GM12878 (cell line): ENCODE measurements around the gene CHAC1. TPM values are rescaled to one million over a fixed set of nuclear protein-coding genes. Genes with fewer than 3 reads are reported as not detected.

Experiments used
- ATAC-seq: fragments of 200-7000 bp; cut with Tn5 transposase; 3 replicates; pipeline ENCODE4 v1.9.1; 2020; ENCODE audit warnings: mild to moderate bottlenecking, moderate library complexity
- BruUV-seq: library from RNA; stranded (reverse); fragments of 400-500 nt; replicated peaks from 2 replicates; lab custom pipeline; 2021; lab: Mats Ljungman, UMichigan
- CTCF ChIA-PET: fragments of 300-600 bp; sonication (Branson Sonifier 250); formaldehyde crosslinking; extraction: SDS; loops from one replicate; lab custom pipeline; 2021; ENCODE audit warnings: inconsistent platforms; lab: Yijun Ruan, JAX
- POLR2A ChIA-PET: fragments of 350-600 bp; formaldehyde crosslinking; extraction: SDS; loops from one replicate; lab custom pipeline; 2021; ENCODE audit warnings: inconsistent platforms; lab: Charles Lee
- RAD21 ChIA-PET: fragments of 300-600 bp; sonication (Branson Sonifier 250); formaldehyde crosslinking; loops from one replicate; lab custom pipeline; 2023; ENCODE audit warnings: antibody characterized with exemption; ENCODE audit not compliant: unreplicated experiment; lab: Charles Lee
- SMC1A ChIA-PET: fragments of 300-600 bp; sonication (Branson Sonifier 250); formaldehyde crosslinking; loops from one replicate; lab custom pipeline; 2023; ENCODE audit not compliant: unreplicated experiment, uncharacterized antibody; lab: Charles Lee
- DNase-seq: peaks from one replicate; pipeline ENCODE4 v3.0.0-alpha.2; 2011; ENCODE audit warnings: low read depth, low spot score
- FAIRE-seq: peaks from 3 replicates; lab custom pipeline; 2011; peaks lifted over from hg19 to GRCh38; lab: Jason Lieb, UNC
- H2AFZ ChIP-seq: 2 replicates; pipeline ENCODE4 v1.6.0; 2011; ENCODE audit warnings: low read depth, low read length, control low read depth; ENCODE audit not compliant: control insufficient read depth
- H3K27ac ChIP-seq: 2 replicates; pipeline ENCODE4 v1.5.1; 2011; ENCODE audit warnings: control low read depth; ENCODE audit not compliant: control insufficient read depth, insufficient read depth
- H3K27me3 ChIP-seq, 2 experiments: replicated peaks in 1 of 2; 2 replicates each; pipeline versions ENCODE4 v1.6.0 to v1.6.1; 2011; ENCODE audit warnings: low read length in 1 of 2; ENCODE audit not compliant: control insufficient read depth in 2 of 2, insufficient read depth in 2 of 2
- H3K36me3 ChIP-seq, 2 experiments: 2 replicates each; pipeline ENCODE4 v1.5.1; 2011; ENCODE audit warnings: low read length in 1 of 2; ENCODE audit not compliant: control insufficient read depth in 2 of 2, insufficient read depth in 2 of 2
- H3K4me1 ChIP-seq: 2 replicates; pipeline ENCODE4 v1.6.1; 2011; ENCODE audit warnings: mild to moderate bottlenecking, low read length, moderate library complexity, mixed read lengths; ENCODE audit not compliant: control insufficient read depth, insufficient read depth
- H3K4me2 ChIP-seq: 2 replicates; pipeline ENCODE4 v1.6.0; 2011; ENCODE audit warnings: control low read depth; ENCODE audit not compliant: control insufficient read depth, insufficient read depth
- H3K4me3 ChIP-seq: fragments of 200-600 bp; sonication (generic); 2 replicates; pipeline ENCODE4 v1.5.1; 2016
- H3K79me2 ChIP-seq: 2 replicates; pipeline ENCODE4 v1.6.0; 2011; ENCODE audit warnings: low read length; ENCODE audit not compliant: control insufficient read depth, insufficient read depth
- H3K9ac ChIP-seq: 2 replicates; pipeline ENCODE4 v1.8.0; 2011; ENCODE audit warnings: low read length, control low read depth, mixed read lengths; ENCODE audit not compliant: control insufficient read depth, insufficient read depth
- H3K9me3 ChIP-seq: replicated peaks from 3 replicates; pipeline ENCODE4 v1.5.1; 2011; ENCODE audit warnings: mild to moderate bottlenecking, low read length; ENCODE audit not compliant: control insufficient read depth, insufficient read depth
- H4K20me1 ChIP-seq: 2 replicates; pipeline ENCODE4 v1.6.0; 2011; ENCODE audit not compliant: control insufficient read depth, insufficient read depth
- ASH2L ChIP-seq: fragments of 300-600, 200-600 bp; sonication (generic); IDR thresholded peaks from 2 replicates; pipeline ENCODE4 v1.6.1; 2017; ENCODE audit warnings: low read depth, mild to moderate bottlenecking, borderline replicate concordance
- BMI1 ChIP-seq: fragments of 450-650 bp; IDR thresholded peaks from 2 replicates; pipeline ENCODE4 v1.6.1; 2016; ENCODE audit warnings: mild to moderate bottlenecking, moderate library complexity, borderline replicate concordance
- FOXK2 ChIP-seq: fragments of 450-650 bp; IDR thresholded peaks from 2 replicates; pipeline ENCODE4 v1.6.1; 2017; ENCODE audit warnings: mild to moderate bottlenecking, moderate library complexity
- HCFC1 ChIP-seq: fragments of 150-350 bp; IDR thresholded peaks from 2 replicates; pipeline ENCODE4 v1.6.1; 2014; ENCODE audit warnings: low read length
- MTA3 ChIP-seq: IDR thresholded peaks from 2 replicates; pipeline ENCODE4 v1.6.1; 2012; ENCODE audit warnings: low read length, inconsistent platforms, borderline replicate concordance
- MYB ChIP-seq: fragments of 150-350 bp; IDR thresholded peaks from 2 replicates; pipeline ENCODE4 v1.6.1; 2014; ENCODE audit warnings: mild to moderate bottlenecking, low read depth, low read length, borderline replicate concordance
- NFIC ChIP-seq: IDR thresholded peaks from 2 replicates; pipeline ENCODE4 v1.6.1; 2012; ENCODE audit warnings: low read depth, mild to moderate bottlenecking, inconsistent platforms, low read length, moderate library complexity
- NFXL1 ChIP-seq: fragments of 450-650 bp; IDR thresholded peaks from 2 replicates; pipeline ENCODE4 v1.6.1; 2017; ENCODE audit warnings: antibody characterized with exemption, mild to moderate bottlenecking, borderline replicate concordance
- SMAD5 ChIP-seq: IDR thresholded peaks from 2 replicates; pipeline ENCODE4 v1.6.1; 2016; ENCODE audit warnings: antibody characterized with exemption, low read depth
- YY1 ChIP-seq: IDR thresholded peaks from 2 replicates; pipeline ENCODE4 v1.6.1; 2011; ENCODE audit warnings: low read depth, mild to moderate bottlenecking, low read length
- ZZZ3 ChIP-seq: IDR thresholded peaks from 2 replicates; pipeline ENCODE4 v1.6.1; 2011; ENCODE audit warnings: low read depth; ENCODE audit not compliant: control insufficient read depth, insufficient read length
- WGBS: methylation state at CpG from one replicate; pipeline ENCODE4 v1.1.6; 2016; ENCODE audit warnings: low lambda C conversion rate; ENCODE audit not compliant: insufficient replicate concordance, insufficient coverage; ENCODE audit errors: missing lambda C conversion rate; 5-methylcytosine and 5-hydroxymethylcytosine counted together
- in situ Hi-C: fragments of 300-500 bp; cut with MboI; formaldehyde crosslinking; loops from 9 replicates; pipeline ENCODE4 v1.14.3; 2018; ENCODE audit warnings: mixed read lengths
- intact Hi-C: fragments of 100-400 bp; cut with micrococcal nuclease; formaldehyde crosslinking; loops from one replicate; pipeline ENCODE4 v1.14.2; 2022; ENCODE audit not compliant: unreplicated experiment
- polyA plus RNA-seq, 11 experiments: library from polyadenylated mRNA; depleted of rRNA in 4 of 11; unstranded in 6 of 11; stranded (reverse) in 5 of 11; fragments of >200 nt; fragmentation: Nextera tagmentation in 4 of 11; fragmentation: Illumina TruSeq in 1 of 11; extraction: Ambion mirVana in 4 of 11; extraction: Trizol in 1 of 11; gene quantifications; 1 replicate in 1 of 11; 2 replicates in 10 of 11; pipeline versions ENCODE4 v1.2.1 to v1.2.3, GENCODE V29; 2011 to 2016; ENCODE audit warnings: inconsistent platforms in 2 of 11, missing spikeins in 2 of 11, low read depth in 1 of 11
- total RNA-seq, 4 experiments: library from RNA; depleted of rRNA in 3 of 4; stranded (reverse); fragments of >200 nt in 3 of 4; fragmentation: Illumina TruSeq in 1 of 4; extraction: Trizol in 1 of 4; gene quantifications; 2 replicates each; pipeline versions ENCODE4 v1.2.1 to v1.2.3, GENCODE V29; 2013 to 2021
- TF ChIP-seq, protein P1 (sequence below): fragments of 450-650 bp; IDR thresholded peaks from 2 replicates; pipeline ENCODE4 v1.6.1; 2017; ENCODE audit warnings: mild to moderate bottlenecking
- TF ChIP-seq, protein P2 (sequence below): fragments of 450-650 bp; IDR thresholded peaks from 2 replicates; pipeline ENCODE4 v1.6.1; 2017; ENCODE audit warnings: mild to moderate bottlenecking, moderate library complexity
- TF ChIP-seq, protein P3 (sequence below): IDR thresholded peaks from 2 replicates; pipeline ENCODE4 v1.6.1; 2011; ENCODE audit warnings: borderline replicate concordance, low read depth, mild to moderate bottlenecking, moderate library complexity, mixed read lengths, low read length; ENCODE audit not compliant: insufficient read depth; ENCODE audit errors: extremely low read length
- TF ChIP-seq, protein P4 (sequence below): fragments of 450-650 bp; formaldehyde crosslinking; IDR thresholded peaks from 2 replicates; pipeline ENCODE4 v1.4.0; 2020; ENCODE audit warnings: mild to moderate bottlenecking, moderate library complexity

Gene CHAC1
- total and polyA plus RNA-seq, 10 of the 15 experiments (the other 5 are each of a cell fraction or from before 2014, with no cell fraction given) = 0.37 to 5.9 (median 3.3) TPM

DNA sequence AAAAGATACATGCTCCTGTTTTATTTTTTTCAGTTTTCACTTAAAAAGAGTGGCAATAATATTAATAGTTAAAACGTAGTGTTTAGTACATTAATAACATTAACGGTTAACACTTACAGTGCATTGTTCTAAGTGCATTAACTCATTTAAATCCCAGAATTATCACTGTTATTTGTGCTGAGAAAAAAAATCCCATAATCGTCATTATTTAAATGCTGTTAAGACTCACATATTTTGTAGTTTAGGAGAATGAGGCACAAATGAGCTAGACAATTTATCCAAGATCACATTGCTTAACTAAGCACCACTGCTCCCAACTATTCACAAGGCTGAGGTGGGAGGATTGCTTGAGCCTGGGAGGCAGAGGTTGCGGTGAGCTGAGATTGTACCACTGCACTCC is 34.9 kb downstream of the CHAC1 start:
- Histone ChIP-seq H3K4me3 (no peak overlapping the region), H3K9ac (no peak overlapping the region), H3K9me3 (no peaks in the 10 kb centered on the region), H3K36me3 (peaks cover 6 to 30% of the 10 kb centered on the region in 2 experiments), H2AFZ (no peak overlapping the region), H3K4me1 (no peaks in the 10 kb centered on the region), H3K27me3 (no peaks in the 10 kb centered on the region), H3K4me2 (no peak overlapping the region), H3K27ac (no peak overlapping the region), H4K20me1 (no peaks in the 10 kb centered on the region), H3K79me2 (no peaks in the 10 kb centered on the region)
- CTCF ChIA-PET = interaction anchor here (1.0 to 1.8 kb wide), 4 partner anchors 46 to 198 kb away, joined by 3 to 6 read pairs (median 4); no protein-coding TSS in a partner anchor
- WGBS = 100% methylated on average over 4 of the region's 4 CpGs
- ATAC-seq (no peak), FAIRE-seq (no peak), DNase-seq (no peak)
- in situ Hi-C loops = no loop called here
- BruUV-seq = no TSS peak
- RAD21 ChIA-PET = no interaction called here
- SMC1A ChIA-PET = no interaction called here
- intact Hi-C loops = no loop called here
- POLR2A ChIA-PET = no interaction called here
- TF ChIP-seq YY1 (no peak), NFIC (no peak), MTA3 (no peak), SMAD5 (no peak), ASH2L (no peak), BMI1 (no peak), NFXL1 (no peak), HCFC1 (no peak), ZZZ3 (no peak), MYB (no peak), FOXK2 (no peak)
- TF ChIP-seq, protein P1, sequence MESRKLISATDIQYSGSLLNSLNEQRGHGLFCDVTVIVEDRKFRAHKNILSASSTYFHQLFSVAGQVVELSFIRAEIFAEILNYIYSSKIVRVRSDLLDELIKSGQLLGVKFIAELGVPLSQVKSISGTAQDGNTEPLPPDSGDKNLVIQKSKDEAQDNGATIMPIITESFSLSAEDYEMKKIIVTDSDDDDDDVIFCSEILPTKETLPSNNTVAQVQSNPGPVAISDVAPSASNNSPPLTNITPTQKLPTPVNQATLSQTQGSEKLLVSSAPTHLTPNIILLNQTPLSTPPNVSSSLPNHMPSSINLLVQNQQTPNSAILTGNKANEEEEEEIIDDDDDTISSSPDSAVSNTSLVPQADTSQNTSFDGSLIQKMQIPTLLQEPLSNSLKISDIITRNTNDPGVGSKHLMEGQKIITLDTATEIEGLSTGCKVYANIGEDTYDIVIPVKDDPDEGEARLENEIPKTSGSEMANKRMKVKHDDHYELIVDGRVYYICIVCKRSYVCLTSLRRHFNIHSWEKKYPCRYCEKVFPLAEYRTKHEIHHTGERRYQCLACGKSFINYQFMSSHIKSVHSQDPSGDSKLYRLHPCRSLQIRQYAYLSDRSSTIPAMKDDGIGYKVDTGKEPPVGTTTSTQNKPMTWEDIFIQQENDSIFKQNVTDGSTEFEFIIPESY = no peak
- TF ChIP-seq, protein P2, sequence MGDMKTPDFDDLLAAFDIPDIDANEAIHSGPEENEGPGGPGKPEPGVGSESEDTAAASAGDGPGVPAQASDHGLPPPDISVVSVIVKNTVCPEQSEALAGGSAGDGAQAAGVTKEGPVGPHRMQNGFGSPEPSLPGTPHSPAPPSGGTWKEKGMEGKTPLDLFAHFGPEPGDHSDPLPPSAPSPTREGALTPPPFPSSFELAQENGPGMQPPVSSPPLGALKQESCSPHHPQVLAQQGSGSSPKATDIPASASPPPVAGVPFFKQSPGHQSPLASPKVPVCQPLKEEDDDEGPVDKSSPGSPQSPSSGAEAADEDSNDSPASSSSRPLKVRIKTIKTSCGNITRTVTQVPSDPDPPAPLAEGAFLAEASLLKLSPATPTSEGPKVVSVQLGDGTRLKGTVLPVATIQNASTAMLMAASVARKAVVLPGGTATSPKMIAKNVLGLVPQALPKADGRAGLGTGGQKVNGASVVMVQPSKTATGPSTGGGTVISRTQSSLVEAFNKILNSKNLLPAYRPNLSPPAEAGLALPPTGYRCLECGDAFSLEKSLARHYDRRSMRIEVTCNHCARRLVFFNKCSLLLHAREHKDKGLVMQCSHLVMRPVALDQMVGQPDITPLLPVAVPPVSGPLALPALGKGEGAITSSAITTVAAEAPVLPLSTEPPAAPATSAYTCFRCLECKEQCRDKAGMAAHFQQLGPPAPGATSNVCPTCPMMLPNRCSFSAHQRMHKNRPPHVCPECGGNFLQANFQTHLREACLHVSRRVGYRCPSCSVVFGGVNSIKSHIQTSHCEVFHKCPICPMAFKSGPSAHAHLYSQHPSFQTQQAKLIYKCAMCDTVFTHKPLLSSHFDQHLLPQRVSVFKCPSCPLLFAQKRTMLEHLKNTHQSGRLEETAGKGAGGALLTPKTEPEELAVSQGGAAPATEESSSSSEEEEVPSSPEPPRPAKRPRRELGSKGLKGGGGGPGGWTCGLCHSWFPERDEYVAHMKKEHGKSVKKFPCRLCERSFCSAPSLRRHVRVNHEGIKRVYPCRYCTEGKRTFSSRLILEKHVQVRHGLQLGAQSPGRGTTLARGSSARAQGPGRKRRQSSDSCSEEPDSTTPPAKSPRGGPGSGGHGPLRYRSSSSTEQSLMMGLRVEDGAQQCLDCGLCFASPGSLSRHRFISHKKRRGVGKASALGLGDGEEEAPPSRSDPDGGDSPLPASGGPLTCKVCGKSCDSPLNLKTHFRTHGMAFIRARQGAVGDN = no peak
- TF ChIP-seq, protein P3, sequence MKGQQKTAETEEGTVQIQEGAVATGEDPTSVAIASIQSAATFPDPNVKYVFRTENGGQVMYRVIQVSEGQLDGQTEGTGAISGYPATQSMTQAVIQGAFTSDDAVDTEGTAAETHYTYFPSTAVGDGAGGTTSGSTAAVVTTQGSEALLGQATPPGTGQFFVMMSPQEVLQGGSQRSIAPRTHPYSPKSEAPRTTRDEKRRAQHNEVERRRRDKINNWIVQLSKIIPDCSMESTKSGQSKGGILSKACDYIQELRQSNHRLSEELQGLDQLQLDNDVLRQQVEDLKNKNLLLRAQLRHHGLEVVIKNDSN = no peak
- TF ChIP-seq, protein P4, sequence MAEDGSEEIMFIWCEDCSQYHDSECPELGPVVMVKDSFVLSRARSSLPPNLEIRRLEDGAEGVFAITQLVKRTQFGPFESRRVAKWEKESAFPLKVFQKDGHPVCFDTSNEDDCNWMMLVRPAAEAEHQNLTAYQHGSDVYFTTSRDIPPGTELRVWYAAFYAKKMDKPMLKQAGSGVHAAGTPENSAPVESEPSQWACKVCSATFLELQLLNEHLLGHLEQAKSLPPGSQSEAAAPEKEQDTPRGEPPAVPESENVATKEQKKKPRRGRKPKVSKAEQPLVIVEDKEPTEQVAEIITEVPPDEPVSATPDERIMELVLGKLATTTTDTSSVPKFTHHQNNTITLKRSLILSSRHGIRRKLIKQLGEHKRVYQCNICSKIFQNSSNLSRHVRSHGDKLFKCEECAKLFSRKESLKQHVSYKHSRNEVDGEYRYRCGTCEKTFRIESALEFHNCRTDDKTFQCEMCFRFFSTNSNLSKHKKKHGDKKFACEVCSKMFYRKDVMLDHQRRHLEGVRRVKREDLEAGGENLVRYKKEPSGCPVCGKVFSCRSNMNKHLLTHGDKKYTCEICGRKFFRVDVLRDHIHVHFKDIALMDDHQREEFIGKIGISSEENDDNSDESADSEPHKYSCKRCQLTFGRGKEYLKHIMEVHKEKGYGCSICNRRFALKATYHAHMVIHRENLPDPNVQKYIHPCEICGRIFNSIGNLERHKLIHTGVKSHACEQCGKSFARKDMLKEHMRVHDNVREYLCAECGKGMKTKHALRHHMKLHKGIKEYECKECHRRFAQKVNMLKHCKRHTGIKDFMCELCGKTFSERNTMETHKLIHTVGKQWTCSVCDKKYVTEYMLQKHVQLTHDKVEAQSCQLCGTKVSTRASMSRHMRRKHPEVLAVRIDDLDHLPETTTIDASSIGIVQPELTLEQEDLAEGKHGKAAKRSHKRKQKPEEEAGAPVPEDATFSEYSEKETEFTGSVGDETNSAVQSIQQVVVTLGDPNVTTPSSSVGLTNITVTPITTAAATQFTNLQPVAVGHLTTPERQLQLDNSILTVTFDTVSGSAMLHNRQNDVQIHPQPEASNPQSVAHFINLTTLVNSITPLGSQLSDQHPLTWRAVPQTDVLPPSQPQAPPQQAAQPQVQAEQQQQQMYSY (CRISPR knock-in tag) = no peak
